ENCODE measurements around the gene POC1A.

- TF ChIP-seq POLR2AphosphoS5 (IDR thresholded peaks at IDR 0.05; ENCODE audit: low read depth, low read length) (no peak), POLR2A (IDR thresholded peaks at IDR 0.05; ENCODE audit: low read depth, low read length) (no peak)
Measured at GRCh38 chr3:52067526-52067925, 86.7 kb downstream of the POC1A start.

Measured in GM12892 (cell line).